Measurements from ENCODE around the gene GJA3.
A peak's percentile ranks its signal among the peaks of the same experiment; 100 is the strongest.

The GJA3 gene

DNA sequence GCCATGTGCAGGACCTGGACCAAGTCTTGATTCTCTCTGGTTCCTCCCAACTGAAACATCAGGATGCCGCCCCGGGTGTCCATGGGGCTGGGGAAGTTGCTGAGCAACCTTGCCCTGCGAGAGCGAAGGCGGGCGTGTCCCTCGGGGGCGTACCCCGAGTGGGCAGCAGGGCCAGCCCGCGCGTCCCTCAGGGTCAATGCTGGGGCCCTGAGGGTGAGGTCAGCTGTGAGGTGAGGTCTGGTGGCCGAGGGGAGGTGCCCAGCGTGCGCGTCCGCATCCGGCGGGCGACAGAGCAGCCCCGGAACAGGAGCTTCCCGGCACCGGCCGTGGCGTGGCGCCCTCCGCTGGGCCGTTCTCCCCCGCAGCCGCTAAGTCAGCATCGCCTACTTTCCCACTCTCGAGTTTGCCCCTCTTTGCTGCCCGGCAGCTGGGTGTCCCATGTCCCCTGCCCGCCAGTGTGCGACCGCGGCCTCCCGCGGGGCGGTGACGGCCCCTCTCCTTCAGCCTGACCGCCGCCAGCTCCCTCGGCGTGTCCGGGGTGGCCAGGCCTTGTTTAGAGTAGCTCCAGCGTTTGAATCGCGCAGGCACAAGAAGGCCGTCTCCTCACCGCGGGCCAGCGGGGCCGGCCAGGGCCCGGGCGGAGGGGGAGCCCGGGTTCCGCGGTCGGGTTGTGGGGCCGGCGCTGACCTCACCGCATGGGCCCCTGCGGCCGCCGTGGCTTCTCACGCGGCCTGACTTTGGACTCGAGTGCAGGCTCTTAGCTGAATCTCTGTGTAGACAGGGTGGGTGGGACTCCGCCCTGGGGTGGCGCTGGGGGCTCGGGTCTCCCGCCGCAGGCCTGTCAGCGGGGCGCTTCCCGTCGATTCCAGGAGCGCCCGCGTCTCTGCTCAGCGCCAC, 33.0 kb downstream of the GJA3 start:
- TF ChIP-seq, protein P1, sequence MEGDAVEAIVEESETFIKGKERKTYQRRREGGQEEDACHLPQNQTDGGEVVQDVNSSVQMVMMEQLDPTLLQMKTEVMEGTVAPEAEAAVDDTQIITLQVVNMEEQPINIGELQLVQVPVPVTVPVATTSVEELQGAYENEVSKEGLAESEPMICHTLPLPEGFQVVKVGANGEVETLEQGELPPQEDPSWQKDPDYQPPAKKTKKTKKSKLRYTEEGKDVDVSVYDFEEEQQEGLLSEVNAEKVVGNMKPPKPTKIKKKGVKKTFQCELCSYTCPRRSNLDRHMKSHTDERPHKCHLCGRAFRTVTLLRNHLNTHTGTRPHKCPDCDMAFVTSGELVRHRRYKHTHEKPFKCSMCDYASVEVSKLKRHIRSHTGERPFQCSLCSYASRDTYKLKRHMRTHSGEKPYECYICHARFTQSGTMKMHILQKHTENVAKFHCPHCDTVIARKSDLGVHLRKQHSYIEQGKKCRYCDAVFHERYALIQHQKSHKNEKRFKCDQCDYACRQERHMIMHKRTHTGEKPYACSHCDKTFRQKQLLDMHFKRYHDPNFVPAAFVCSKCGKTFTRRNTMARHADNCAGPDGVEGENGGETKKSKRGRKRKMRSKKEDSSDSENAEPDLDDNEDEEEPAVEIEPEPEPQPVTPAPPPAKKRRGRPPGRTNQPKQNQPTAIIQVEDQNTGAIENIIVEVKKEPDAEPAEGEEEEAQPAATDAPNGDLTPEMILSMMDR (IDR thresholded peaks at IDR 0.05; ENCODE audit: insufficient read depth, missing control alignments), result peak; percentile 31
- FAIRE-seq (no peak), DNase-seq (ENCODE audit: insufficient read length, low spot score) (no peak)

- TF ChIP-seq, protein P1 (IDR thresholded peaks at IDR 0.05; ENCODE audit: insufficient read depth, missing control alignments), result no peak
- FAIRE-seq, result no peak
- DNase-seq (ENCODE audit: insufficient read length, low spot score), result no peak
These were observed 33.6 kb downstream of the GJA3 start for GRCh38 chr13:20127262-20127561.

- DNase-seq (ENCODE audit: insufficient read length, low spot score), result no peak
- TF ChIP-seq, protein P1 (IDR thresholded peaks at IDR 0.05; ENCODE audit: insufficient read depth, missing control alignments), result no peak
- no peak for FAIRE-seq
These were observed 34.2 kb downstream of the GJA3 start for GRCh38 chr13:20126541-20127261.

DNA sequence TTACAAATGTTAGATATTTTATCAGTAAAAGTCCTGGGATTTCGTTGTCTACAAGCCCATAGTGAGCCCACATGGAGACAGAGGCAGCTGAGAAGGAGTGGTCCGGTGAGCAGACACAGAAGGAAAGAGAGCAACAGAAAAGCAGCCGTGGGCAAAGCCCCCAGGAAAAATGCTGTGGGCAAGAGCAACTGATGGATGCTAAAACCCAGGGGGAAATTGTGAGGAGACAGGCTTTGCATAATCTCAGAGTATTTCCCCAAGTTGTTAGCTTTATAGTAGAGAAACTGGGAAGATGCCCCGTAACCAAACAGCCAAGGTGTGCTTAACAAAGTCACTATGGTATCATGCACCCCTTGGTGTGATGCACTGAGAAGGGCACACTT, 35.1 kb downstream of the GJA3 start:
- TF ChIP-seq, protein P1 (IDR thresholded peaks at IDR 0.05; ENCODE audit: insufficient read depth, missing control alignments), result no peak
- FAIRE-seq, result no peak
- no peak for DNase-seq (ENCODE audit: insufficient read length, low spot score)

DNA sequence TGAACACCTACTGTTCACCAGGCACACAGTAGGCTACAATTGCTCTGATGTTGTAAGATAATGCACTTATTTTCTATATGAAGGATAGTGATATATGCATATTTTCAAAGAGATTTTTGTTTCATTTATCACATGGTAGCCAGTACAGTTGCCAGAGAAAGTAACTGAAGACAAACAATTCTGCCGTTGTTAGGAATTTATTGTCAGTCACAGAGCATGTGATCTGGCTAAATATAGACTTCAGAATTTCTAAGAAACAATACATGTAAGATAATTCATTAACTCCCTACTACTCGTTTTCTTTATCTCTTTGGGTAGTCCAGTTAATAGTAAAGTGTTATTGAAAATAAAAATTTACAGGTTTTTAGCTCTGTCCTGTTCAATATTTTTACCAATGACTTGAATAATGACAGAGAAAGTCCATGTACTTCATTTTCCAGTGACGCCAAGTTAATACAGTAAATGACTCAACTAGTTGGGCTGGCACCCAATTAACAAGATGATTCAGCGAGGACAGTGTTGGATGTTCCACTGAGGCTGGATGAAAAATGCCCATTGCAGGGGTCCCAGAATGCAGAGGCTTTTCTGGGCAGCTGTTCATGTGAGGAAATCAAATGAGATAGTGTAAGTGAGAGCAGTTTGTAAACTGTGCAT, 35.6 kb downstream of the GJA3 start:
- TF ChIP-seq, protein P1 (IDR thresholded peaks at IDR 0.05; ENCODE audit: insufficient read depth, missing control alignments), result no peak
- no peak for FAIRE-seq
- no peak for DNase-seq (ENCODE audit: insufficient read length, low spot score)

GRCh38 chr13:20124303-20124702, 36.5 kb downstream of the GJA3 start:
- DNase-seq (ENCODE audit: insufficient read length, low spot score) (no peak), FAIRE-seq (no peak)

More at GRCh38 chr13:20124303-20124702, 36.5 kb downstream of the GJA3 start:
- TF ChIP-seq, protein P1 (IDR thresholded peaks at IDR 0.05; ENCODE audit: insufficient read depth, missing control alignments), result no peak
